NOMO-1 (cell line): ENCODE data around the gene IQGAP2.

Experiments
- DNase-seq, 2 experiments: peaks; one replicate each; lab custom pipeline; 2025; ENCODE audit not compliant: unreplicated experiment in 2 of 2; lab: John Stamatoyannopoulos, UW

Gene IQGAP2

DNA sequence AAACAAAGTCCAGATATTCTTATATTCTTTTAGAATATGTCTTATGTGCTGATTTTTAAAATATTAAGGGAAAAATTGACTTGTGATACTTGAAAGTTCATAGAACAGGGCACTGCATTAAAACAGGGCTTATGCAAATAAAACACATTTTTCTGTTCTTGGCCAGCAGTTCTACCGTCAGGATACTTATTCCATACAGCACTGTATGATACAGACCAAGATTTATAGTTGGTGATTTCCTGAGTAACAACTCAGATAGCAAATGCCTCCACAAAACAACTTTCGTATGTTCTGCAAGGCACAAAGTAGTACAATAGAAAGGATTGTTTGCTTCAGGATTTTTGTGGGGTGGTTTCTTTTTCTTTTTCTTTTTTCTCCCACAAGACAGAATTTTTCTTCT is 150.2 kb downstream of the IQGAP2 start:
- no peak for DNase-seq

GRCh38 chr5:76555114-76555513 is 152.0 kb downstream of the IQGAP2 start:
- DNase-seq = no peak

DNA sequence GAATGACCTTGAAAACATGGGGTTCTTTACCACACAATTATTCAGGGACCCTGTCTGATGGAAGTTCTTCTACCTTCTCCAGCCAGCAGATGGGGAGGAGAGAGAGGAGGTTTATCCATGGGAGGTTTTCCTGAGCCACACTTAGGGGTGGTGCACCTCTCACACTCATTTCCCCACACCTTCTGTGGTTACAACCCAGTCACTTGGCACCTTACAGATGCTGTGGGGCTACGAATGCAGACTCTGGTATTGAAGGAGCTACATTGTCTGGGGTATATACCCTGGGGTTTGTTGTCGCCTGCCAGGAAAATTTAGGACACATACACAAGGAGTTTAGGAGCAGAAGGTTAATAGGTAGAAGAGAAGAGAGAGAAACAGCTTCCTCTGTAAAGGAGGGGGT is 152.6 kb downstream of the IQGAP2 start:
- DNase-seq = no peak

DNA sequence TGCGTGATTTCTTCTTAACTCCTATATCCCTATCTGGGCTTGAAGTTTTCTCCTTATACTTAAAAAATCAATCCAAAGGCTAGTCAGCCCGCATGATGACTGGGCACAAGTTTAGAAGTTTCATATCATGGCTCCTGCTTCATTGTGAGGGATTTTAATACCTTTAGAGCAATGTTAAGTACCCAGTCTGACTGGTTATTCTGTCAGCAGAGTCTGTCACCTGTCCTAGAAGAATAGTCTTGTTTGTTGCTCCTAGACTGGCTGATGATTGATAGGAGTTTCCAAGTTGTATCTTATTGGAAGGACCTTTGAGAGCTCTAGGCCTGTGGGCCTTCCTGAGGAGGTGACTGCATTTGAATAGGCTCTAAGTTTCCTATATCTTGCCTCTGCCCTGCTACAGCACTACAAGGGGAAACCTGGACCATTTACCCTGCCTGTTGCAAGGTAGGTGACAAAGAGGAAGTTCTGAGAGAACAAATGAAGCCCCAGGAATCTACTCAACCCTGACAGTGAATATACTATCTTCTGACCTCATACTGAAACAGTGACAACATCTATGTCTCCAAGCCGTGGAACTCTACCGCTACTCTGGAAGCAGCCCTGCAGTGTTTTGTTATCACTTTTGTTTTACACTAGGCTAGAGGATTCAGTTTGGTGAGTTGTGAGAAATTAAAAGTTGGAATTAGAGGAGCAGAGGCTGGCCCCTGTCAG is 153.6 kb downstream of the IQGAP2 start:
- no peak for DNase-seq

GRCh38 chr5:76560952-76561891 is 158.1 kb downstream of the IQGAP2 start:
- DNase-seq = no peak

DNA sequence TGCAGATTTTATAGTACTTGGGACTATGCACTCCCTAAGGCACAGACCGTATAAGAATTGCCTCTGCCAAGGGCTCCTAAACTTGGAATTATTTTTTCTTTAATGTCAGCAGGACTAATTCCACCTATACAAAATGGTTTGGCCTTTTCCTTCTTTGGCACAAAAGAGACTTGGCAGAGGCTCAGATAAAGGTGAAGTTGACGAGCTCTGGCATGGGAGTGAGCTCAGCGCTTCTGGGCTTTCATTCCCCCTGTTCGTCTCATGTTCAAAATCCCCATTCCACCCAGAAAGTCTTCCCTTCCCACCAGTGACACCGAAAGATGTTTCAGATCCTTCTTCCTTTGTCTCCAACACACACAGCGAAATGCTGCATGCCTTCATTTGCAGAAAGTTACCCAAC is 158.9 kb downstream of the IQGAP2 start:
- DNase-seq = no peak

- no peak for DNase-seq
Observed at GRCh38 chr5:76565009-76565408, 161.9 kb downstream of the IQGAP2 start.

DNA sequence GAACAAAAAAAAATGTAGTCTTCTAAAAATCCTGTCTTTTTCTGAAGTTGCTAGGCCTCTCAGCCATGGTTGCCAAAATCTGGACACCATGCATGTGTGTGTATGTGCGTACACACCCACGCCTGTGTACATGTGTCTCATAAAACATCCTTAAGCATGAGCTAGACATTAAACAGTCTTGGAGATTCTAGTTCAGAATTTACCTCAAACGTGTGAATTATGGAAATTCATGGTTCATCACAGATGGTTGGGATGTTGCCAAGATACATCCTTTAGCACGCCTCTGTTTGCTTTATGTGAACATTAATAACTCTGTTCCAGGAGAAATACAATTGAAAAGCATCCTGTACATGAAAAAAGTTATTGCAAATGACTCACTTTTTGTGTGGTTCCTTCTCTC is 167.1 kb downstream of the IQGAP2 start:
- DNase-seq = no peak

GRCh38 chr5:76571559-76571958 is 168.5 kb downstream of the IQGAP2 start:
- DNase-seq = peak; percentile 1 to 32

GRCh38 chr5:76576450-76576849 is 173.4 kb downstream of the IQGAP2 start:
- no peak for DNase-seq

DNA sequence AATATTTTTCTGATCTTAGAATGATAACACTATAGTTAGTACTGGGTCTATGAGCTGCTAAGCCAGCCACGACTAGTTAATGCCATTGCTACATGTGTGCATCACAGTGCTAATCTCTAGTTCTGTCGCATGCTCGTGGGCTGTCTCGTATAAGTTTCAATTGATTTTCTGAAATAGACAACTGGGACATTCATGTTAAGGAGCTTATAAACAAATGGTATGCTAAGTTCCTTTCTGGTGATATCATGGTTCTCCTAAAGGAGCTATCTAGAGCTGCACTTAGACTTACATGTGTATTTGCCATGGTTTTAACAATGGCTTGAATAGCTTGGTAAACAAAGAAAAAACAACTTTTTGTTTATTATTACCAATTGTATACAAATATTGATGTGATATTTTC is 173.9 kb downstream of the IQGAP2 start:
- DNase-seq = no peak

DNA sequence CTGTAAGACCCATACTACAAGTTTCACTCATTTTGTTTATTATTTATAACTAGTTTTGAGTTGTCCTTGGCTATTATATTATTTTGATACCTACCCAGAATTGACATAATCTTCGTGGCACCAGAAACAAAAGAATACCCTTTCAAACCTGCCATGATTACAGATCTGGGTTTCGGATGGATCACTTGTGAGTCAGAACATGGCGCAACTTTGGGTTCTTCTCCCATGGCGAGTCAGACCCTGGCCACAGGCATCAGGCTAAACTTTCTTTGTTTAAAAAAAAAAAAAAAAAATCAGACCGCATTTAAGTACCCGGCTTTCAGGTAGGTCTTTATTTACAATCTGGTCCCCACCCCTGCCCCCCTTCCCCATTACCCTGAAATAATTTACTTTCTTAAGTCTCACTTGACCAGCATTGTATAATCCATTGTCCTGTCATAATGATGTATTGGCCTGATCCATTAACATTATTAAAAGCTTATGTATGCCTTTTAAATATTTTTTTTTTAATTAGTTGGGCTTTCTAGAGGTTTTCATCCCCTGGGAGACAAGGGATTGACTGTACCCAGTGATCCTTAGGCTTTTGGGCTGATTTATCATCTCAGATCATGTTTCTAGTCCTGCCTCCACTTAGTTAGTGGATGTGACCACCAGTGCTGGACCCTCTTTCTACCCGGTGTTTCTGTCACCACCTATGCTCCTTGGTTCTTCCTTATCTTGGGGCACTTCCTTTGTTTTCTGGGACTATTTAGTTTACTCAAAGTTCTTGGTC is 176.3 kb downstream of the IQGAP2 start:
- DNase-seq = no peak

- no peak for DNase-seq
Observed at GRCh38 chr5:76580981-76581380, 177.9 kb downstream of the IQGAP2 start.

GRCh38 chr5:76582230-76583162 is 179.4 kb downstream of the IQGAP2 start:
- peak; percentile 74 to 95 for DNase-seq

DNA sequence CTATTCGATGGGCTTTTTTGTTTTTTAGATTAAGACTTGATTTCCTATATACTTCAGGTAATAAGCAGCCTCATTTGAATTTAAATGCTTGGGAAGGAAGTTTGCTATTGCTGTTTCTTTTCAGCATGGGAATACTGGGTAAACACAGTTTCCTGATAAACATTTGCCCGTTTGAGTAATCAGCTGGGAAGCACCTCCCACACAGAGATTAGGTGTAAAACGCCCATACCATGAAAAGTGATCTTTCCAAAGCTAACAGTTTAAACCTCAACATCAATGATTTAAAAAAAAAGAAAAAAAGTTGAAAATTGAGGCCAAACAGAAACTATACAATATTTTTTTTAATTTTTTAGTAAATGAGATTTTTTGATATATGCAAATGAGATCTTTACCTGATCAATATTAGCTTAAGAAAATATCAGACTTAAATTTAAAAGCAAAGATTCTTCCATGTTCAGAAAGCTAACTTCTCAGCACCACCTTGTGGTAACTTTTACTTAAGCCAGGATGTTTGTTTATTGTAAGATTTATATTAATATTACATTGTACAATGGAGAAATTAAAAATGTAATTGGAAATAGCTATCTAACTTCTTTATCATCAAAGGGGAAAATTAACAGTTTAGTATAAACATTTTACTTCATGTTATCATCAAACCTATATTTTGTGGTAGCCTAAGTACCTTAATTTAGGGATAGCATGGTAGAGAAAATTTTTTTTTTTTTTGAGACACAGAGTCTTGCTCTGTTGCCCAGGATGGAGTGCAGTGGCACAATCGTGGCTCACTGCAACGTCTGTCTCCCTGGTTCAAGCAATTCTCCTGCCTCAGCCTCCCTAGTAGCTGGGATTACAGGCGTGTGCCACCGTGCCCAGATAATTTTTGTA is 180.3 kb downstream of the IQGAP2 start:
- no peak for DNase-seq

DNA sequence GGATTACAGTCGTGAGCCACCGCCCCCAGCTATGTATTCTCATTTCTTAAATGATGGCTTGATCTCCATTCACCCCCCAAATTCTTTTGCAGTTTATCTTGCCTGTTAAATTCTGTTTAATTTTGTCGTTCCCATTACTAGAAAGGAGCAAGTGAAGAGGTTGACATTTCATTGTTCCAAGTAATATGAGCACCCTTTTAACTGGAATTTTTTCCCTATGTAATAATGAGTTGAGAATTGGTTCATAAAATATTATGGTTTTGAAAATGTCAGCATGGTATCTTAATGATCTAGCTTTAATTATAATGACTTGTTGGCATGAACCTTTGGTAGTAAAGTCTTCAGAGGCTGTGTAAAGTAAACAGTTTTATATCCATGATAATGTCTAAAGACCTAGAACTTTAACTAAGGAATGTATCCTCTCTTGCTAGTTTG is 182.7 kb downstream of the IQGAP2 start:
- DNase-seq = no peak

DNA sequence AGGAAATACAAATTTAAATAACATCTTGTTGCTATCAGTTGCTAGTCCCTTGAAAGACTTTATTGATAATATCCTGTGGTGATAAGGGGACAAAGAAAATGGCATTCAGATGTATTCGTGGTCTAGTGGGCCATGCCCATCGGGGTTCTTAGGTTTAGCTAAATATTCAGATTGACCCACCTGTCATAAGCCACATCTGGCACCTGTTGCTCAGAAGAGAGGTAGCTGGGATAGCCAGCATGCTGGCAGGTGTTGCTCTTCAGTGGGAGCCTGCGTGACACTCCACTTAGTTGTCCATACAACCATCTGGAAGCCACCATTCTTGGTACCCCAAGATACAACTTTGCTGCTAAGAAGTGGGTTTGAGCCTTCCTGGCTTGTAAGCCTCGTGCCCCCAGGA is 183.4 kb downstream of the IQGAP2 start:
- DNase-seq = no peak

GRCh38 chr5:76590027-76590426 is 186.9 kb downstream of the IQGAP2 start:
- DNase-seq = no peak

DNA sequence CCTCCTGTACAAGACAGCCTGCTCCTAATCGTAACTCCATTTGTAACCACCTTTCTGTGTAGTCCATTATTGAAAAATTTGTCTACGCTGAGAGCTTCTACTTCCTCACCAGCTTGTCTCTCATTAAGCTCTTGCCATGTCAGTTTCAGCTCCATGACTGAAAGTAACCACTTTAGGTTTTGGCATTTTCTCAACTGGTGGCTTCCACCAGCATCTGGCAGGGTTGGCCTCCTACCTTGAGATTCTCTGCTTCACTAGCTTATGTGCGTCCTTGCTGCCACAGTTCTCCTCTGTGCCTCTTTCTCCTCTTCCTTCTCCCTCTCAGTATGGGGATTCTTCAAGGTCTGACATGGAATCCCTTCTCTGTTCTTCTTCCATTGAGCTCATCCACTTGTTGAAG is 188.3 kb downstream of the IQGAP2 start:
- DNase-seq = no peak
